HG02938 (cell line): ENCODE data around the gene FBXO8.
A peak's percentile ranks its signal among the peaks of the same experiment; 100 is the strongest.

ENCODE experiments used
- ATAC-seq: cut with Tn5 transposase; IDR thresholded peaks from one replicate; pipeline ENCODE4 v1.9.1; 2021; ENCODE audit warnings: mild to moderate bottlenecking, moderate library complexity; ENCODE audit not compliant: unreplicated experiment

The FBXO8 gene

DNA sequence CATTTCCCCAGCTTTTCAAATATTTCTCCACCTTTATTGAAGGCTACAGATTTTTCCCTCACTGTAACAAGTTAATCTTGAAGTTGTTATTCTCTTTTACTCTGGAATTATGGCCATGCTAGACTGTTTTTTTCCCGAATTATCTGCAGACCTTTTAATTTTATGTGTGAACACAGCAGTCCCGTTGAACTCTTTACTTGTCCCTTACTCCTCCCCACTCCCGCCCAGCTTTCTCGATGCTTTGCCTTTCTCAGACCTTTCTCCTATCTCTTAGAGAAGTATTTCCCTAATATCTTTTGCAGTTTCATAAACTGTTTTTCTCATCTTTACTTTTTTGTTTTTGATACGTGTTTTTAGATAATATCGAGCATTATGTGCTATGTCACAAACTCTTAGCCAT, 1.0 kb upstream of the FBXO8 start:
- no peak for ATAC-seq

DNA sequence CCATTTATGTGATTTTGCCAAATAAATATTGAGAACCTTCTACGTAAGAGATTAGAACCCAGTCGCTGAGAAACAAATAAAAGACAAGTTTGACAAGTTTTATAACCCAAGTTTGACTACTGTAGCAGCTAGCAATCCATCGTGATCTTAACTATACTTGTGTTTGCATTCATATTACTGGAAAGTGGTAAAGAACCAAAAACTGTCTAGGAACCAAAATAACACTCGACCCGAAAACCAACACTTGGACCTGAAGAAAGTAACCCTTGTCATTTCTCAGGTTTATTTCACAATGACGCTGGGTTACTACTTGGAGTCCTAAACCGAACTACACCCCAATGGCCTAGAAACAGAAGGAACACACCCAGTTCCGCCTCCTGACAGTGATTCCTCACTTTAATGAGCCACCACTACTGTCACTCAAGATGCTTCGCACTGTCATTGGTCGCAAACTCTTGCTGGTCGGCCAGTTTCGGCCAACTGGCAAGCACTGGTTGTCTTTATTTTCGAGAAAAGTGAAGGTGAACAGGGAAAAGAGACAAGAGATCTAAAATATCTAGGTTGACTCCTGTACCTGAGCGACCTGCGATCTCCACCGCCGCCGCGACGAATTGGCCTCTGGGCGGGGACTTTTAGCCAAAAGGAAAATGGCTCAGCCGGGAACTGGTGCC, 496 bp downstream of the FBXO8 start:
- ATAC-seq: peak; percentile 99

DNA sequence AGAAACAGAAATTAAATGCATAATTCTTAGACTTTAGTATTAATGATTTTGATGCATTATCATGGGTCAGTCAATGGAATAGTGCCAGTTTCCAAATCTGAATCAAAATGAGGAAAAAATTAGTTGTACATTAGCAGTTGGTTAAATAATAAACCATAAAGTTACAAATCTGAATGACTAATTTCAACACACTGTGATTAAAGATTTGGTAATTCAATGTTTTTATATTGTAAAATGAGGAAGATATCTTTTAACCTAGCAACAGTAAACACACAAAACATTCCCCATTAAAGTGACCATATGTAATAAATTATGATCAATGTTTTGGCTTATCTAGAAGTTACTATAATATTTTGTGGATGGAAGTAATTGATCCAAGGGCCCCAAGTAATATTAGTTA, 1.6 kb downstream of the FBXO8 start:
- ATAC-seq: no peak

DNA sequence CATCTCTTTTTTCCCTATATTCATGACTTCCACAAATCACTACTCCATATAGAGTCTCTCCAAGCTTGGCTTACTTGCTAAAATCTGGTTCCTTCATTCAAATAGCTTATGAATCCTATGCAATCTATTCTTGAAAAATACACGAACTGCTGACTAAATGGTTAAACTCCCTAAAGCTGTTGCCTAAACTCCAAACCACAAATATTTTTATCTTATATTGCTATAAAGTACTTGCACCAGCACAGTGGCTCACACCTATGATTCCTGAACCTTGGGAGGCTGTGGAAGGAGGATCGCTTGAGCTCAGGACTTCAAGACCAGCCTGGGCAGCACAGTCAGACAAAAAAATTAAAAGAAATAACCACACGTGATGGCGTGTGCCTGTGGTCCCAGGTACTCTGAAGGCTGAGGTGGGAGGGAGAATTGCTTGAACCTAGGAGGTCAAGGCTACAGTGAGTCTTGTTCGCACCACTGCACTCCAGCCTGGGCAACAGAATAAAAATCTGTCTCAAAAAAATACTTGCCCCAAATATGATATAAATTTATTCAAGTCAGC, 2.2 kb downstream of the FBXO8 start:
- ATAC-seq: no peak

- no peak for ATAC-seq
These were observed 3.9 kb downstream of the FBXO8 start for GRCh38 chr4:174279433-174280155.

GRCh38 chr4:174278467-174278866, 5.0 kb downstream of the FBXO8 start:
- no peak for ATAC-seq

- no peak for ATAC-seq
These were observed 6.0 kb downstream of the FBXO8 start for GRCh38 chr4:174277433-174277832.

DNA sequence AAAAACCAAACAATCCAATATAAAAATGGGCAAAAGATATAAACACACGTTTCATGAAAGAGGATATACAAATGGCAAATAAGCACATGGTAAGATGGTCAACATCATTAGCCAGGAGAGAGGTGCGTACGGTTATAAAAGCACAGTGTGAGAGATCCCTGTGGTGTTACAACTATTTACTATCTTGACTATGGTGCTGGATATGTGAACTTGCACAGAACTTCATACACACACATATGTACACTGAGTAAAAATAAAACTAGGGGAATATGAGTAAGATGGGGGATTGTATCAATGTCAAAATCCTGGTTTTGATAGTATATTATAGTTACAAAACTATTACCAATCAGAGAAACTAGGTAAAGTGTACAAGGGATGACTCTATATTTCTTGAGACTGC, 8.4 kb downstream of the FBXO8 start:
- no peak for ATAC-seq

DNA sequence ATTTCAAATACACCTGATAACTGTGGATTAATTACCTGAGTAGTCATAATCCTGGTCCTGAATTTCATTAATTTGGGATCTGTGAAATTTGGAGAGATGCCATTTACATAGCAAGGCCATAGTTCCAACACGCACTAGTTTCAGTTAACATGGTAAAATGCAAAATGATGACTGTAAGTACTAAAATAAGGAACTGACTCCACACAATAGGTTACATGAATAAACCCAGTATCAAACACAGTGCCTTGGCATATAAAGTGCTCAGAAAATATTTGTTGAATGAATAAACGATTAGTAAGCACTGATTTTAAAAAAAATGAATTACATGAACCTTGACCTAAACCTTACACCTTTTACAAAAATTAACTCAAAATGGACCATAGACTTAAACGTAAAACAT, 9.0 kb downstream of the FBXO8 start:
- no peak for ATAC-seq

GRCh38 chr4:174273930-174274329, 9.5 kb downstream of the FBXO8 start:
- ATAC-seq: no peak

GRCh38 chr4:174266416-174266815, 17.1 kb downstream of the FBXO8 start:
- ATAC-seq: no peak

DNA sequence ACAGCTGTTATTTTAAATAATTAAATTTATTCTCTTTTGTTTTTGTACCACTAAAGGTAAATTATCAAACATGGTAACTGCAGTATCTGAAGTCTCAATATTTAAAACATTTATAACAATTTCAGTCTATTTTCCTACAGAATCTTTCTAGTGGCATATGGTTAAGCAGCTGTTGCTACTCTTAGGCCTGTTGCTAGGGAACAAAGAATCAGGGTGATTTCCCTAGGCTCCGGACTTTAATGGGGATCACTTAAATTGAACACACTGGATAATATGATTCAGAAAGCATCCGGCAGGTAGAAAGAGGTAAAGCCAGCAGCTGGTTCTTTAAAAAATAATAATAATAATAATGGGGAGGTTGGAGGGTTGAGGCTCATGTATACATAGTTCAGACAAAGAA, 17.6 kb downstream of the FBXO8 start:
- ATAC-seq: no peak

DNA sequence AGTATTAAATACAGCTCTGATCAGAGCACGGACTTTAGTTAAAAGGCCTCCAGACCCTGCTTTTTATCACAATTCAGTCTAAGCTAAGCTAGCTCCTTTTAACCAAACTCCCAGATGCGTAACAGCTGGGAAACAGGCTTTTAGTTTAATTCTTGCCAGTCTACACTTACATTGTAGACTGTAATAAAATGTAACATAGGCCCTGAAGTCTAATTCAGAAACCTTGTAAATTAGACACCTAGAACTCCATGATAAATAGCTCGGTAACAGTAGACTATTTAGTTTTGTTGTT, 20.1 kb downstream of the FBXO8 start:
- ATAC-seq: no peak

DNA sequence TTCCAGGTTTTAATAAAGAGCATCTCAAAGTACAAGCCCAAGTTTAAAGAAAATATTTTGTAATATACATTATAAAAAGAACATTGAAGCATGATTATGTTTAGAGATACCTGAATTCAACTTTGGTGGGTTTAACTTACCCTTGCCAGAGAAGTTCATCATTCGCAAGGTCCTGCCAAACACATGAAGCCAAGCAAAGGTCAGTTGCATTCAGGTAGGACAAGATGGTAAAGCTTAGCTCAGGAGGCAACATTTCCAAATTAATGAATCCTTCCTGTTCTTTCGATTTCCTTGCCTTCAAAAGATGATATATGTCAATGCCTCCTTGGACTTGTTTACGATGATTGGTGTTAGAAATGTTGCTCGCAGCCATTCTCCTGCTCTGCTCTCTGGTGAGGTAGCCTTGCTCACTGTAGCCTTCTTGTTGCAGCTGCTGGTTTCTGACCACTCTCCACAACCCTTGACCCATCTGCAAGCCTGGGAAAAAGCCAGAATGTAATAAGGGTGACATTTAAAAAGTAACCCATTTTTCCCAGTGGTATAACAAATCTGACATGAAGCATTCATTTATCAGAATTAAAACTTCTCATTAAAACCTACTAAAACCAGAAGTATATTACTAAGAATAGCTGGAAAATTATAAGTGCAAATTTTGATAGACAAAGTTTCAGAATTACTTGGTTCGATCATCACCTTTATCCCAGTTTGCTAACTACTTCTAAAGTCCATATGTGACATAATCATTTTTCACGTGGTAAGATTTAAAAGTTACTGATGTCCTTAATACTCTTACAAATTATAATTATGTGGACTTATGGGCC, 20.6 kb downstream of the FBXO8 start:
- no peak for ATAC-seq

- peak; percentile 44 for ATAC-seq
These were observed 22.0 kb downstream of the FBXO8 start for GRCh38 chr4:174261432-174261831.

GRCh38 chr4:174260099-174260498, 23.4 kb downstream of the FBXO8 start:
- peak; percentile 76 for ATAC-seq

- ATAC-seq: no peak
These were observed 23.9 kb downstream of the FBXO8 start for GRCh38 chr4:174259580-174259979.

DNA sequence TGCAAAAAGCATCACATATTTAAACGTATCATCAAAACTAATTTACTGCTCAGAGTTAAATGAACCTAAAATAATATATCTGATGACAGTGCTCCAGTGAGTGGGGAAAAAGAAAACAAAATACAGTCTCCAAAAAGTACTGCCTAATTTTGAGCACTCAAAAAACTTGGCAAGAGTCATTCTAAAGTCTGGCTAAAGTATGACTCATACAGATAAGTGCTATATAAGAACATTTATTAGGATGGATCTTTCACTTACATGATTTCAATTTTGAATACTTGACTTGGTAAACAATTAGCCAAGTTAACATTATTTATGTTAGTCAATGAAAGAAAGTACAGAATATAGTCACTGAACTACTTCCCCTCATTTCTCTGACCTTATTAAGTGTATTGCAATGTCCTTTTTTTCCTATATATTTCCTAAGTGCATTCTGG, 27.2 kb downstream of the FBXO8 start:
- ATAC-seq: no peak

- no peak for ATAC-seq
These were observed 27.7 kb downstream of the FBXO8 start for GRCh38 chr4:174255786-174256185.

GRCh38 chr4:174255374-174255773, 28.1 kb downstream of the FBXO8 start:
- ATAC-seq: no peak

- ATAC-seq: no peak
These were observed 28.9 kb downstream of the FBXO8 start for GRCh38 chr4:174254613-174255012.

- no peak for ATAC-seq
These were observed 31.1 kb downstream of the FBXO8 start for GRCh38 chr4:174252412-174252811.
